Parathyroid adenoma (tissue), 2 donors: ENCODE results near the gene UMPS.

Experiments used
- H2AFZ ChIP-seq: fragments of 300-600 bp; sonication (generic); one replicate; pipeline ENCODE4 v1.7.0; 2017; ENCODE audit warnings: antibody characterized with exemption, mild to moderate bottlenecking
- H3K27ac ChIP-seq: fragments of 300-600 bp; sonication (generic); one replicate; pipeline ENCODE4 v1.7.0; 2017
- H3K27me3 ChIP-seq: fragments of 300-600 bp; sonication (generic); one replicate; pipeline ENCODE4 v1.7.0; 2017; ENCODE audit warnings: low read length; ENCODE audit not compliant: control insufficient read depth, insufficient read depth
- H3K36me3 ChIP-seq: fragments of 300-600 bp; sonication (generic); one replicate; pipeline ENCODE4 v1.7.0; 2017; ENCODE audit warnings: low read length; ENCODE audit not compliant: control insufficient read depth, insufficient read depth
- H3K4me1 ChIP-seq: fragments of 300-600 bp; sonication (generic); one replicate; pipeline ENCODE4 v1.7.0; 2017; ENCODE audit warnings: control low read depth
- H3K4me2 ChIP-seq: fragments of 300-600 bp; sonication (generic); one replicate; pipeline ENCODE4 v1.7.0; 2017; ENCODE audit warnings: low read length
- H3K4me3 ChIP-seq: fragments of 300-600 bp; sonication (generic); one replicate; pipeline ENCODE4 v1.7.0; 2017; ENCODE audit warnings: low read depth, low read length
- H3K79me2 ChIP-seq: fragments of 300-600 bp; sonication (generic); one replicate; pipeline ENCODE4 v1.7.0; 2017; ENCODE audit warnings: control low read depth
- H3K9ac ChIP-seq: fragments of 300-600 bp; sonication (generic); one replicate; pipeline ENCODE4 v1.7.0; 2017; ENCODE audit warnings: mild to moderate bottlenecking
- H3K9me3 ChIP-seq: fragments of 300-600 bp; sonication (generic); one replicate; pipeline ENCODE4 v1.7.0; 2017; ENCODE audit warnings: low read length; ENCODE audit not compliant: control insufficient read depth
- CTCF ChIP-seq: fragments of 300-600 bp; sonication (generic); IDR thresholded peaks from one replicate; pipeline ENCODE4 v1.7.0; 2017; ENCODE audit warnings: antibody characterized with exemption, mild to moderate bottlenecking
- donor health status: primary hyperparathyroidism.

The UMPS gene

GRCh38 chr3:124758851-124759635 lies 28.8 kb downstream of the UMPS start:
- Histone ChIP-seq H3K9me3 (no peaks in the 10 kb centered on the region), H3K9ac (no peak overlapping the region), H3K79me2 (no peaks in the 10 kb centered on the region), H2AFZ (no peak overlapping the region), H3K4me2 (no peak overlapping the region), H3K27ac (no peak overlapping the region), H3K27me3 (no peaks in the 10 kb centered on the region), H3K4me1 (peaks cover 6% of the 10 kb centered on the region), H3K36me3 (no peaks in the 10 kb centered on the region), H3K4me3 (no peak overlapping the region)
- no peak for TF ChIP-seq CTCF

GRCh38 chr3:124759666-124760401 lies 29.6 kb downstream of the UMPS start:
- H3K4me3 ChIP-seq: no peak overlapping the region
- H3K36me3 ChIP-seq: no peaks in the 10 kb centered on the region
- H2AFZ ChIP-seq: no peak overlapping the region
- no peak overlapping the region for H3K27ac ChIP-seq
- peaks cover 6% of the 10 kb centered on the region for H3K4me1 ChIP-seq
- no peak for TF ChIP-seq CTCF
- H3K4me2 ChIP-seq: no peak overlapping the region
- no peaks in the 10 kb centered on the region for H3K79me2 ChIP-seq
- H3K9ac ChIP-seq: no peak overlapping the region
- no peaks in the 10 kb centered on the region for H3K27me3 ChIP-seq
- H3K9me3 ChIP-seq: no peaks in the 10 kb centered on the region

GRCh38 chr3:124760601-124761000 lies 30.3 kb downstream of the UMPS start:
- Histone ChIP-seq H3K4me1 (peaks cover 6% of the 10 kb centered on the region), H3K4me3 (no peak overlapping the region), H3K27me3 (no peaks in the 10 kb centered on the region), H2AFZ (peak overlapping the region; percentile 13), H3K9me3 (no peaks in the 10 kb centered on the region), H3K27ac (no peak overlapping the region), H3K36me3 (no peaks in the 10 kb centered on the region), H3K79me2 (no peaks in the 10 kb centered on the region), H3K9ac (no peak overlapping the region), H3K4me2 (no peak overlapping the region)
- TF ChIP-seq CTCF: no peak

DNA sequence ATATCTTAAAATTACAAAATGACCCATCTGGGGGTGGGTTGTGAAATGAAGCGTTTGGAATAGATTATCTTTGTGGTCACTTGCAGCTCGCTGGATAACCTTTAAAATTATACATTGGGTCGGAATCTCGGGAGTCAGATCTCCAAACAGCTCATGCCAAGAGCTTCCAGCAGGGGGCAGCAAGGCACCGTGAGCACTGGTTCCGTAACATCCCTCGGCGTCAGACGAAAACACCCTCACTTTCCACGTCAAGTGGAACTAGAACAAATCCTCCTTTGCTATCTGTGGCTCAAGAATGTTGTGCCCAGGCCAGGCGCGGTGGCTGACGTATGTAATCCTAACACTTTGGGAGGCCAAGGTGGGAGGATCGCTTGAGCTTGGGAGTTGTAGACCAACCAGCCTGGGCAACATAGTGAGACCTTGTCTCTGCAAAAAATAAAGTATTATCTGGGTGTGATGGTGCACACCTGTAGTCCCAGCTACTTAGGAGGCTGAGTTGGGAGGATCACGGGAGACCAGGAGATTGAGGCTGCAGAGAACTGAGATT lies 31.1 kb downstream of the UMPS start:
- H3K36me3 ChIP-seq: no peaks in the 10 kb centered on the region
- peak overlapping the region; percentile 13 for H2AFZ ChIP-seq
- no peak overlapping the region for H3K4me3 ChIP-seq
- TF ChIP-seq CTCF: peak; percentile 98
- H3K4me1 ChIP-seq: peaks cover 6% of the 10 kb centered on the region
- no peaks in the 10 kb centered on the region for H3K27me3 ChIP-seq
- no peaks in the 10 kb centered on the region for H3K9me3 ChIP-seq
- H3K79me2 ChIP-seq: no peaks in the 10 kb centered on the region
- peak overlapping the region; percentile 24 for H3K27ac ChIP-seq
- H3K9ac ChIP-seq: no peak overlapping the region
- peak overlapping the region; percentile 47 for H3K4me2 ChIP-seq
